Measurements from ENCODE around the gene PPFIA3.

The PPFIA3 gene

DNA sequence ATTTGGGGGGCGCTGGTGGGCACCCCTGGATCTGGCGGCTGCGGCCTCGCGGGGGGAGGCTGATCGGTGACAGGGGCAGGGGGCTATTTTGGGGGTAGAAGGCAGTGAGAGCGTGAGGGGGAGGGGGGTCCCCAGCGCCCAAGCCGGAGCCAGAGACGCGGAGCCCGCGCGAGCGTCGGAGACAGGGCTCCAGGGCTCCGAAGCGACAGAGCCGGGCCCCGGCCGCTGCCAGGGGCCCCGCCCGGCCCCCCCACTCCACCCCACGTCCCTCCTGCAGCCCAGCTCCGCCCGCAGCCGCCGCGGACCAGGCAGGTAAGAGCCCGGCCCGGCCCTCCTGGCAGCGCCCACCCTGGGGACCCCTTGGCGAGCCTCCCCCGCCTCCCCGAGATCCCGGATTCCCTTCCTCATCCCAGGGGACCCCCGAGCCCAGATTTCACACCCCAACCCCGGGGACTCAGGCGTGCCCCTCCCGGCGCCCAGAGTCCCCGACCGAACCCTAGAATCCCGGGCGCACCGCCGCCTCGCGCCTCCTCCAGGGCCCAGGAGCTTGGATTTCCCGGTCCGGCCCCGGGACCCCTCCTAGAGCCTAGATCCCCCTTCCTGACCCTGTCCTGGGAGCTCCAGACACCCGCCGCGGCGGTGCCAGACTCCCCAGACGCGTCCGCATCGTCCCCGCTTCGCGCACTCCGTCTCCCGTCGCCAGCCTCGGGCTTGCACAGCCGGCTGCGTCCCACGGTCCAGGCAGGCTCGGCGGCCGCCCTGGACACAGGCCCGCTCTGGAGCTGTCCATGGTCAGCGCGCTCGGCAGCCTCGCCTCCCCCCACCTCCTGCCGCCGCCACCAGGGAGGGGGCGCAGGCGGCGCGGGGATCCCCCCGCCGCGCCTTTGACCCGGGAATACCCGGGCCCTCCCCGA, at the start of gene PPFIA3:
Gene PPFIA3 (plus strand): TSS at position 134 of the 914 bp plus-strand sequence. CDS start 8,330 bp downstream, outside the sequence.
- DNase-seq, result no peak

DNA sequence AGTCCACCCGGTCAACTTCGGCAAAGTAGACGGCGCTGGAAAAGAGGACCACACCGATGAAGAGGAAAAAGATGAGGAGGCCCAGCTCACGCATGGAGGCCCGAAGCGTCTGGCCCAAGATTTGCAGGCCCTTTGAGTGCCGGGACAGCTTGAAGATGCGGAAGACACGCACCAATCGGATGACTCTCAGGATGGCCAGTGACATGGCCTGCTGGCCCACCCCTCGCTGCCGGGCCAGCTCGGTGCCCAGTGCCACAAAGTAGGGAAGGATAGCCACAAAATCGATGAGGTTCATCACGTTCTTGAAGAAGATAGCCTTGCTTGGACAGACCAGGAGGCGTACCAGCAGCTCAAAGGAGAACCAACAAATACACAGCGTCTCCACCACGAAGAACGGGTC, 48.9 kb upstream of the PPFIA3 start:
- DNase-seq, result no peak

DNA sequence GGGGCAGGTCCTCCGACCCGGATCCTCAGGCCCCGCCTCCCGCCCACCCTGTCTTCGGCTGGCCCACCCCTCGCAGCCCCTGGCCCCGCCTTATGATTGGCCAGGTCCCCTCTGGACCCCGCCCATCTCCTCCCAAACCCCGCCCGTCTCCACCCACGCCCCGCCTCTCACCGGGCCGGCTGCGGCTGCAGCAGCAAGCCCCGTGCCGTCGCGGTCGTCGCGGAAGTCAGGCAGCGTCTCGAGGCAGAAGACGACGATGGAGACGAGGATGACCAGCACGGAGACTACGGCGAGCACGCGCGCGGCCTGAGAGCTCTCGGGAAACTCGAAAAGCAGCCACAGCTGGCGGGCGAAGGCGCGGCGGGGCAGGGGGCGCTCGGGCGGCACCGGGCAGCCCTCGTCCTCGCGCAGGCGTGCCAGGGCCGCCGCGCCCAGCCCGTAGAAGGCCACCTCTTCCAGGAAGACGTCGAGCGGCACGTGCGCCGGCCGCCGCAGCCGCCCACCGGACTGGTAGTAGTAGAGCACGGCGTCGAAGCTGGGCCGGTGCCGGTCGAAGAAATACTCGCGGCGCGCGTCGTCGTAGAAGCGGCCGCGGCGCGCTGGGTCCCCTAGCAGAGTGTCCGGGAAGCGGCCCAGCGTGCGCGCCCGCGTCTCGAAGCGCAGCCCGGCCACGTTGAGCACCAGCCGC, 47.3 kb upstream of the PPFIA3 start:
- no peak for DNase-seq

DNA sequence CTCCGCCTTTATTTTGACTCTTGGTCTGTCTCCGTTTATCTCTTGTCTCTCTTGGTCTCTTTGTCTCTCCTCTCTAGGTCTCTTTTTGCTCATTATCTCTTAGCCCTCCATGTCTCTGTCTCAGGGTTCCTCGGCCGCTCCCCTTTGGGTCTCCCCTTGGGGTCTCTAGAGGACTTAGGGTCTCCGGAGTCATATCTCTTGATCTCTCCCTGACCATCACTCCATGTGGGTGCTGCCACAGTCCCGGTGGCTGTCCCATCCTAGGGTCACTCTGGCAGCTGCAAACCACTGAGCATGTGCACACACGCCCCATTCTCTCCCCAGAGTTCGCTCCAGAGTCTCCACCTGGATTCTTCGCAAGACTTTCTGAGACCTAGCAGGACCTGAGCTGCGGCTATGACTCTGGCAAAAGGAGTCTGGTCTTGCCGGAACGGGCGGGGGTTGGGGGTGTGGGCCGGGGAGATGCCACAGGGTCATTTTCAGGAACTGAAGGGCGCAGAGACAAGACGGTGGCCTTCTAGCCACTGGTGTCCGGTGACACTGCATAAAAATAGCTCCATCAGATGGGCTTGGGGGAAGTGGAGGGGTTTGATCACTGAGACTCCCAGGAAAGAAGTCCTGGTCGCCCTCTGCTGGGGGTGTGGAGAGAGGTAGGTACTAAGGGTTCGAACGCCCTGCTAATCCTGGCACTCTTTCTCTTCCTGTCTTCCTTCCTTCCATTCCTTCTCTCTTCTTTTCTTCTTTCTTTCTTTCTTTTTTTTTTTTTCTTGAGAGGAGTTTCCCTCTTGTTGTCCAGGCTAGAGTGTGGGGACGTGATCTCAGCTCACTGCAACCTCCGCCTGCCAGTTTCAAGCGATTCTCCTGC, 45.6 kb upstream of the PPFIA3 start:
- DNase-seq, result no peak

DNA sequence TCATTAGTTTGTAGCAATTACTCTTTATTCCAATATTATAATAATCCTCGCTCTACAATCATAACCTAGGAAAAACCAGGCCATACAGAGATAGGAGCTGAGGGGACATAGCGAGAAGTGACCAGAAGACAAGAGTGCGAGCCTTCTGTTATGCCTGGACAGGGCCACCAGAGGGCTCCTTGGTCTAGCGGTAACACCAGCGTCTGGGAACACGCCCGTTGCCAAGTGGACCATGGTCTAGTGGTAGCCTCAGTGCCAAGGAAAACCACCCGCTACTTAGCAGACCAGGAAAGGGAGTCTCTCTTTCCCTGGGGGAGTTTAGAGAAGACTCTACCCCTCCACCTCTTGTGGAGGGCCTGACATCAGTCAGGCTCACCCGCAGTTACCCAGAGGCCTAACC, 44.5 kb upstream of the PPFIA3 start:
- peak; percentile 30 for DNase-seq

DNA sequence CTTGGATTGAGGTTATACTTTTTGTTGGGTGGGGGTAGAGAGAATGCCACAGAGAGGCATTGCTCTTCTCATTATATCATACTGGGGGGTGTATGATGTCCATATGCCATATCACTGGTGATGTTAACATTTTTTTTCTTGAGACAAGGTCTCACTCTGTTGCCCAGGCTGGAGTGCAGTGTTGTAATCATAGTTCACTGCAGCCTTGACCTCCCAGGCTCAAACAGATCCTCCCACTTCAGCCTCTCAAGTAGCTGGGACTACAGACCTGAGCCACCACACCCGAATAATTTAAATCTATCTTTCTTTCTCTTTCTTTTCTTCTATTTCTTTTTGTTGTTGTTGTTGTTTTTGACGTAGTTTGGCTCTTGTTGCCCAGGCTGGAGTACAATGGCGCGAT, 39.0 kb upstream of the PPFIA3 start:
- DNase-seq, result no peak

DNA sequence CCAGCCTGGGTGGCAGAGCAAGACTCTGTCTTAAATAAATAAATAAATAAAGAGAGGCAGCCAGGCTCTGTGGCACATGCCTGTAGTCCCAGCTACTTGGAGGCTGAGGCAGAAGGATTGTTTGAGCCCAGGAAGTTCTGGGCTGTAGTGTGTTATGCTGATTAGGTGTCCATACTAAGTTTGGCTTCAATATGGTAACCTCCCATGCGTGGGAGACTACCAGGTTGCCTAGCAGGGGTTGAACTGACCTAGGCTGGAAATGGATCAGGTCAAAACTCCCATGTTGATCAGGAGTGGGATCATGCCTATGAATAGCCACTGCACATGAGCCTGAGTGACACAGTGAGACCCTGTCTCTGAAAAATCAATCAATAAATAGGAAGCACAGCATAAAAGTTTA, 38.1 kb upstream of the PPFIA3 start:
- DNase-seq, result no peak

DNA sequence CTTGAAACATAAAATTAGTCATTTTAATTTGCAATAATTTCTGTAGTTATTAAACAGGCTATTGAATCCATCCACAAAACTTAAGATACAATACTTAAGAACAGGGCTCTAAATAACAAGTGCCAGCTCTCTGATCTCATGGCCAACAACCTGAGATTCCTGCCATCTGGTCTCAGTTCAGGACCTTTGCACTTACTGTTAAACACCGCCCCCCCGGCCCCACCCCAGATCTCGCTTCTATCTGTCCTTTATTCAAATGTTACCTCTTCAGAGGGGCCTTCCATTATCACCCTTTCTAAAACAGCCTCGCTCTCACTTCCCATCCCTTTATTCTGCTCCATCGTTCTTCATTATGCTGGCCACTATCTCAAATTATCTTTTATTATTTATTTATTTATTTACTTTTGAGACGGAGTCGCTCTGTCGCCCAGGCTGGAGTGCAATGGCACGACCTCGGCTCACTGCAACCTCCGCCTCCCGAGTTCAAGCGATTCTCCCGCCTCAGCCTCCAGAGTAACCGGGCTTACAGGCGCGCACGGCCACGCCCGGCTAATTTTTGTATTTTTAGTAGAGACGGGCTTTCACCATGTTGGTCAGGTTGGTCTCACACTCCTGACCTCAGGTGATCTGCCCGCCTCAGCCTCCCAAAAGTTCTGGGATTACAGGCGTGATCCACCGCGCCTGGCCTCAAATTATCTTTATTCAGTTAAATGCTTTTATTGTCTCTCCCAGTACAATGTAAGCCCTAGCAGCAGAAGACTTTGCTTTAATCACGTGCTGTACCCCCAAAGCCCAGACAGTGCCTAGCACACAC, 34.9 kb upstream of the PPFIA3 start:
- DNase-seq, result no peak

DNA sequence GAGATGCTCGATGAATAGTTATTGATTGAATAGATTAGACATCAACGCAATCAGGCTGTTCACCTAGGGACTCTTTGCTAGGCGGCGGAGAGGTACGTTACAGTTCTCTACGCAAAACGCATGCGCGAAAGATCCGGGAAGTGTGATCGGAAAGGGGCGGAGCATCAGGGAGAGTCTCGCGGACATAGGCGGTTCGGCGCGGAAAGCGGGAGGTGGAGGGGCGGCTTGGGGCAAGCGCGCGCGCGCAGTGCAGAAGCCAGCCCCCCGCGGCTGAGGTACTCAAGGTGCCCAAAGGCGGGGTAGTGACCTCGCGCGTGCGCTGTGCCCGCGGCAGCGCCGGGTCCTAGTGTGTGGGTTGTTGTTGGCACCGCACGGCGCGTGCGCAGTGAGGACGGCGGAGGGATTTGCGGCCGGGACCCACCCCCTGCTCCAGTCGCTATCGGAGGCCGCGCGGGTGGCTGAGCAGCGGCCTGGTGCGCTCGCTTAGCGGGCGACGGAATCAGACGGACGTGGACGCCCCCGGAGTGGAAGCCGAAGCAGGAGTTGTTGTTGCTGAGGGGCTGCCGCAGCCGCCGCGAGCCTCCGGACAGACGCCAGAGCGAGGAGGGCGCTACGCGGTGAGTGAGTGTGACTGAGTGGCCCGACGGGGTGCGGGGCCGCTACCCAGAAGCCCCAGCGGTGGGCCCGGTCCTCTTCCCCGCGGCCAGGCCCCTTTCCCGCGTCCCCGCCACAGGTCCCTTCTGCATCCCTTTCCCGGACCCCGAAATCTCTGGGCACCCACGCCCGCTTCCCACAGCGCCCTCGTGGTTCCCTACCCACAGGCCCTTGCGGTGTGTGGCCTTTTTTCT, 34.1 kb upstream of the PPFIA3 start, which contains the start of gene SNRNP70:
Gene SNRNP70 (plus strand): TSS at position 432 of the 848 bp plus-strand sequence. CDS start 964 bp downstream, outside the sequence.
- peak; percentile 97 for DNase-seq

DNA sequence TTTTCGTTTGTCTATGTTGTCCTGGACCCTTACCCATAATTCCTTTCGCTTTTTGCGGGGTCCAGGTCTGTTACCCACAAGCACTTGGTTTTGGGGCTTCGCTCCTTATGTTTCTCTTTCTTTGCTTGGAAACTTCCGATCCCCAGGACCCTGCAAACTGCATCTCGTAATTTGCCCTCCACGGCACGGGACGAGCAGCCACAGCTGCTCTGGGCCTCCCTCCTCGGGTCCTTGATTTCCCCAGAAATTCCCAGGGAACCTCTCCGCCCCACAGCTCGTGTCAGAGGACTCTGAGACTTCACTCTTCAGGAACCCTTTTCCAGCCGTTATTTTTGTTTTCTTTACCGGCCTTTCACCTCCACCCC, 33.5 kb upstream of the PPFIA3 start:
- peak; percentile 24 for DNase-seq

DNA sequence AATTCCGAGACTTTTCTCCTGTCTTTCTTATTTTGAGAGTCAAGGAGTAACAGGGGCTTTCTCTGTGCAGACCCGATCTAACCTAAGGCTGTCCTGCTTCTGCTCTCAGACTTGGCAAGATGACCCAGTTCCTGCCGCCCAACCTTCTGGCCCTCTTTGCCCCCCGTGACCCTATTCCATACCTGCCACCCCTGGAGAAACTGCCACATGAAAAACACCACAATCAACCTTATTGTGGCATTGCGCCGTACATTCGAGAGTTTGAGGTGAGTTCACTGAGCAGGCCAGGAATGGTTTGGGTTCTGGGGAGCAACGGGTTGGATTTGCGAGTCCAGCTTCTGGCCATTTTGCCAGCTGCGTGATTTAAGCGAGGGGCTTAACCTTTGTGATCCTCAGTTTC, 33.0 kb upstream of the PPFIA3 start:
- DNase-seq, result no peak

DNA sequence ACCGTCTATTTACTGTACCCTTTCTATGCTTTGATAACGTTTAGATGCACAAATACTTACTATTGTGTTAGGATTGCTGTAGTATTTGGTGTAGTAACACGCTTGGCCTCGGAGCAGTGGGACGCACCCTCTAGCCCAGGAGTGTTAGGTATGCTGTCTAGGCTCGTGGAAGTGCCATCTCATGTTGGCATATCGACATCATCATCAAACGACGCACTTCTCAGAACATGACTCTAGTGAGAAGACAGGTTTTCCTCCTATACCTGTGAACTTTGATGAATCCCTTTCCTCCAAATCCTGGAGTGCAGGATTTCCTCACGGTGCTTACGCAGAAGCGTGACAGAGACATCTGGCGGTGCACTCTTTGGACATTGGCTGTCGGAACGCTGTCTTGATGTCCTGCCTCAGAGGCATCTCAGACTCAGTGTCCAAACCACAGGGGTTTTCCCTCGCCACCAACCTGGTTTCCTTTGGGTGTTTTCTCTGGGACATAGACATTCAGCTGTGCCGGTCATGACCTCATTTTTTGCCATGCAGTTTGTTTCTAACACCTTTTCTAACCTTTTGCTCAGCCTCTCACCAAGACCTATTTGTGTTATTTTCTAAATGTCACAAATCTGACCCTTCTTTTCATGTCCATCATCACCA, 27.8 kb upstream of the PPFIA3 start:
- no peak for DNase-seq

DNA sequence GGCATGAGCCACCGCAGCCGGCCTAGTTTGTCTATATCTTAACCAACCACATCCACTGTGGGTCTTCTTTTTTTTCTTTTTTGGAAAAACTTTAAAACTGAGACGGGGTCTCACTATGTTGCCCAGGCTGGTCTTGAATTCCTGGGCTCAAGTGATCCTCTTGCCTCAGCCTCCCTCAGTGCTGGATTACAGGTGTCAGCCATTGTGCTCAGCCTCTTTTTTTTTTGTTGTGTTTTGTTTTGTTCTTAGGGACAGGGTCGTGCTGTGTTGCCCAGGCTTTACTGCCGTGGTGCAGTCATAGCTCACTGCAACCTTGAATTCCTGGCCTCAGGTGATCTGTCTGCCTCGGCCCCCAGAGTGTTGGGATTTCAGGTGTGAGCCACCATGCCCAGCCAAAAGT, 26.7 kb upstream of the PPFIA3 start:
- no peak for DNase-seq

DNA sequence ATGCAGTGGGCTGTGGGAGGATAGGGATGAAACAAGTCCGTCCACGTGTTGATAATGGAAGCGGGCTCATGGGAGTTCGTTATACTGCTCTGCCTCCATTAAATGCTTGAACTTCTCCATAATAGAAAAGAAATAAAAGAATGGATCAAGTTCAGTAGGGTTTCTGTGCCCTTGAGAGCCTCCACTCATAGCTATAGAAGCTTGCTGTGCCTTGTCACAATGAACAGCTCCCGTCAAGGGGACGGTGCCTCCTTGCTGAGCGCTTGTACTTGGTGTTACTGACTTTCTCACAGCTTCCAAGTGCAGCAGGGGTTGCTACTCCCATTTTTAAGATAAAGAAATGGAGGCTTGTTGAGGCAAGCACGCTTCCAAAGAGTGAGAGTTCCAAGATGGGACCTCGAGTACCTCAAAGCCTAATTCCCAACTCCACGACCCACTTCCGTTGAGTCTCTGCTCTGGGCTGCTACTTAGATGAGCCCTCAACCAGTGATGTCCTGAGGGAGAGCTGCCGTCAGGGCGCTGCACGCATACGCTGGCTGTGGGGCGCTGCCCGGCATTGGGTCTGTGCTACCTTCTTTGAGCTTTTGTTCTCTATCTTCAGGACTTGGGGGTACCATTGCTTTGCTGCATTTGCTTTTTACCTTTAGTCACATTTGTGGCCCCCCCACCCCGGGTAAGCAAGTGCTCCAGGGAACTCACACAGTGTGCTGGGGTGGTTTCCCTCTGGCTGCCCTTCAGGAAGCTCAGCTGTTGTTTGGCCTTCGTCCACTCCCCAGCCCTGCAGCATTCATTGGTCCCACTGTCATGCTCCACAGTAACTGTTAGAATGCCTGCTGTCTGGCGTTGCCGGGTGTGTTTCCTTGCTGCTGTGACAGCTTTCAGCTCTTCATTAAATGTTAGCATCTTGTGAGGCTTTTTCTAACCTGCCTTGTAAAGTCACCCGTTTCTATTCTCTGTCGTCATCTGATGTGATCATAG, 24.6 kb upstream of the PPFIA3 start:
- DNase-seq, result no peak

DNA sequence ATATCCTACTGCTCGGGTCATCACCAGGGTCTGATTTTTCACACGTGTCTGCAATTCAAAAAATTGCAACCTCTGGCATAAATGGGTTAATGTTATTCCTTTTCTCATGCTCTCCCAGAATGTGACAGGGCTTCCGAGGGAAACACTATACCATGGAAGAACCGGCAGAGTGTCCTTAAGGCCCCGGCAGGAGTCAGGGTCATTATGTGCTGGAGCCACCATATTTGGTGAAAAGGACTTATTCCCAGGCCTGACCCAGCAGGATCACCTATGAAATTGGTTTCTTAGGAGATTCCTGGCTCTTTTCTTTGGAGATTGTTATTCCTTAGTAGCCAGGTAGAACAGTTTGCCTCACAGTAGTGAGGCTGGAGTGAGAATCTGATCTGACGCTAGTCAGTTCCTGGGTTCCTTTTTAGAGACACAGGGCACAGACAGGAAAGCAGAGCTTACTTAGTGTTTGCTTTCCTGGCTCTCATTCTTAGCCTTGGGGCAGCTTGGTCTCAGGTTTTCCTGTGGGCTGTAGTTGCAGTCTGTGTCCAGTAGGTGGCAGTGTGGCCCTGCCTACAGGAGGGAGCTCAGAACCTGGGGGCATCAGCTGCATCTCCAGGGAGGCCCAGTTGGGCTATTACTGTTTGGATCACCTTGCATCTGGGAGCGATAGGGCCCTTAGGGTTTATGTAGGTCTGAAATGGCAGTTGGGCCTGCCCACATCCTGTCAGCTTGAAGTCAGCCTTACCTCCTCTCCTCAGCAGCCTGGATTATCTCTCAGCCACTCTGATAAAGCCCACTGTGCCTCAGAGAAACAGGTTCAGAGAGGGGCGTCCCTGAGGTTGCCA, 21.7 kb upstream of the PPFIA3 start:
- DNase-seq, result peak; percentile 61

DNA sequence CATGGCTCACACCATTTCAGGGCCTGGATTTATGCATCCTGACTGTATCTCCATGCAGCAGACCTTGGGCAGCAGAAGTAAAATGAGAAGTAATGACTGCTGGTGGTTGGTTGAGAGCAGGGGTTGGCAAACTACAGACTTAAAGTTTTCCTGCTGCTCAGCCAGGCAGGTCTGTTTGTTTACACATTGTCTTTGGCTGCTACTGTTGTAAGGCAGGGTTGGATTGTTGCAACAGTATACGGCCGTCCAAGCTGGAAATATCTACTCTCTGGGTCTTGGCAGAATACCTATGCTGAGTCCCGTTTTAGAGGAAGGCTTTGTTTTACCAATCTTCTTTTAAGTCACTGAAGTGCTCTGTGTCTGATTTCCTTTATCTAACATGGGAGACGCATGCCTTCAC, 20.5 kb upstream of the PPFIA3 start:
- DNase-seq, result no peak

DNA sequence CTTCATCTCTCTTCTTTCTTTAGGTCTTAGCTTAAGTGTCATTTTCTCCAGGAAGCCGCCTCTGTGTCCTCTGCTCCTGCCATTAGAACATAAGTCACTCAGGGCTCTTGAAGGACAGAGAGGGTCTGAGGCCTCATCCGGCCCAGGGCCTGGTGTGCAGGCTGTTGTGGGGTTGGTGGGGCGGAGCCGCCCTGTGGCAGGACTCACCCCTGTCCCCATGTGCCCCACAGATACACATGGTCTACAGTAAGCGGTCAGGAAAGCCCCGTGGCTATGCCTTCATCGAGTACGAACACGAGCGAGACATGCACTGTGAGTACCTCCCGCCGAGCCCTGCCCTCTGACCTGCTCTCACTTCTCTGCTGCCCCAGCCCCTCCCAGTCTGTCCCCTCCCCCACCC, 18.2 kb upstream of the PPFIA3 start:
- DNase-seq, result no peak

DNA sequence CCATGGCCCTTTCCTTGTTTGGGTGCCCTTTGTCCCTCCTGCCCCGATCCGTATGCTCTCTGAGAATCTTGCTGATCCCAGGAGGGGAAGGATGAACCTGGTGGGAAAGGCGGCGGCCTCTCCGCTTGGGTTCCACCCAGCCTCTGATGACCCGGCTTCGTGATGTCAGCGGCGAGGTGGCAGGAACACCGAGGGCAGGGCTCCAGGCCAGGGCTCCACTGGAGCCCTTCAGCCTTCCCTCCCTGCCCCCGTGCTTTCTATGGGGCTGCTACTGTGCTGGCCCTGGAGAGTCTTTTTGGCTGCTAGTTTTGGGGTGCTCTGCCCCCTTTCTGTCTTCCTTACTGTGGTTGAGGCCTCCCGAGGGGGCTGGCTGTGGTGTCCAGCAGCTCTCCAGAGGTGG, 17.0 kb upstream of the PPFIA3 start:
- DNase-seq, result no peak
